Stimulated activated naive B cell treated with anti-CD40 and anti-IgM and Interleukin-4, amounts not matched to agents 10 μg/mL and 1 μg/mL and 100 μg/mL, for 72 hours (primary cell): ENCODE results near the gene BCKDHB.
A peak's percentile ranks its signal among the peaks of the same experiment; 100 is the strongest.

Experiments used
- ATAC-seq, 2 donors: fragments of 150-1000 bp; cut with Tn5 transposase; replicated peaks; 2 replicates each; pipeline ENCODE4 v1.10.0; 2021; ENCODE audit warnings: moderate library complexity in 1 of 2
- DNase-seq: peaks from one replicate; pipeline ENCODE4 v3.0.0; 2021
- H3K27ac Mint-ChIP-seq: one replicate; pipeline ENCODE4 v1.8.0; 2022; ENCODE audit warnings: mild to moderate bottlenecking, mixed read lengths
- H3K27me3 Mint-ChIP-seq, 2 donors: one replicate each; pipeline ENCODE4 v1.8.0; 2022; ENCODE audit warnings: mixed read lengths in 2 of 2
- H3K36me3 Mint-ChIP-seq, 2 donors: one replicate each; pipeline ENCODE4 v1.8.0; 2022; ENCODE audit warnings: mixed read lengths in 2 of 2, mild to moderate bottlenecking in 1 of 2
- H3K4me1 Mint-ChIP-seq, 2 donors: one replicate each; pipeline ENCODE4 v1.8.0; 2022; ENCODE audit warnings: mixed read lengths in 2 of 2, mild to moderate bottlenecking in 1 of 2
- H3K4me3 Mint-ChIP-seq, 2 donors: one replicate each; pipeline ENCODE4 v1.8.0; 2022; ENCODE audit warnings: mild to moderate bottlenecking in 2 of 2, mixed read lengths in 2 of 2, moderate library complexity in 1 of 2
- H3K9me3 Mint-ChIP-seq, 2 donors: one replicate each; pipeline ENCODE4 v1.8.0; 2022; ENCODE audit warnings: mixed read lengths in 2 of 2, mild to moderate bottlenecking in 1 of 2

The BCKDHB gene

GRCh38 chr6:80165819-80166218 is 59.3 kb downstream of the BCKDHB start:
- DNase-seq (no peak), ATAC-seq (no peak)
- no peak overlapping the region for H3K4me3 Mint-ChIP-seq
- H3K4me1 Mint-ChIP-seq = peaks cover 4 to 7% of the 10 kb centered on the region in 2 donors
- peaks cover 5 to 18% of the 10 kb centered on the region in 2 donors for H3K36me3 Mint-ChIP-seq
- H3K27me3 Mint-ChIP-seq = no peaks in the 10 kb centered on the region
- no peak overlapping the region for H3K27ac Mint-ChIP-seq
- H3K9me3 Mint-ChIP-seq = no peaks in the 10 kb centered on the region

GRCh38 chr6:80170433-80170832 is 64.0 kb downstream of the BCKDHB start:
- ATAC-seq (no peak), DNase-seq (no peak)
- H3K27me3 Mint-ChIP-seq = no peaks in the 10 kb centered on the region
- peaks cover 14 to 33% of the 10 kb centered on the region in 2 donors for H3K36me3 Mint-ChIP-seq
- no peak overlapping the region for H3K27ac Mint-ChIP-seq
- no peaks in the 10 kb centered on the region for H3K9me3 Mint-ChIP-seq
- H3K4me1 Mint-ChIP-seq = no peaks in the 10 kb centered on the region
- H3K4me3 Mint-ChIP-seq = no peak overlapping the region

DNA sequence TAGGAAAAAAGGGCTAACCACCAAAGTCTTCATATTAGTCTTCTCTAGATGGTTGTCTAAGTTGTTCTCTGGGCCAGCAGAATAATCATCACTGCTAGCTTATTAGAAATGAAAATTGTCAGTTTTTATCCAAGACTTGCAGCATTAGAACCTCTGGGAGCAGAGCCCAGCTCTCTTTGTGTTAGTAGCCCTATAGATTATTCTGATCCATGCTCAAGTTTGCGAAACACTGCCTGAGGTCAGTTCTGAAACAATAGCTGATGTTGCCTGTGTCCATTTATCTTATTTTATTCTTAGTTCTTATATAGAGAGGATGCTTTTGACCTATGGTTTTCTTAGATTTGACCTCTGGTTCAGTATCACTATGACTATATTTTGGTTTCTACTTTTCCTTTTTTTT is 66.9 kb downstream of the BCKDHB start:
- H3K4me3 Mint-ChIP-seq = no peak overlapping the region
- no peaks in the 10 kb centered on the region for H3K9me3 Mint-ChIP-seq
- no peak for DNase-seq
- no peak for ATAC-seq
- peaks cover 11 to 36% of the 10 kb centered on the region in 2 donors for H3K36me3 Mint-ChIP-seq
- no peaks in the 10 kb centered on the region for H3K27me3 Mint-ChIP-seq
- H3K27ac Mint-ChIP-seq = no peak overlapping the region
- H3K4me1 Mint-ChIP-seq = no peaks in the 10 kb centered on the region

DNA sequence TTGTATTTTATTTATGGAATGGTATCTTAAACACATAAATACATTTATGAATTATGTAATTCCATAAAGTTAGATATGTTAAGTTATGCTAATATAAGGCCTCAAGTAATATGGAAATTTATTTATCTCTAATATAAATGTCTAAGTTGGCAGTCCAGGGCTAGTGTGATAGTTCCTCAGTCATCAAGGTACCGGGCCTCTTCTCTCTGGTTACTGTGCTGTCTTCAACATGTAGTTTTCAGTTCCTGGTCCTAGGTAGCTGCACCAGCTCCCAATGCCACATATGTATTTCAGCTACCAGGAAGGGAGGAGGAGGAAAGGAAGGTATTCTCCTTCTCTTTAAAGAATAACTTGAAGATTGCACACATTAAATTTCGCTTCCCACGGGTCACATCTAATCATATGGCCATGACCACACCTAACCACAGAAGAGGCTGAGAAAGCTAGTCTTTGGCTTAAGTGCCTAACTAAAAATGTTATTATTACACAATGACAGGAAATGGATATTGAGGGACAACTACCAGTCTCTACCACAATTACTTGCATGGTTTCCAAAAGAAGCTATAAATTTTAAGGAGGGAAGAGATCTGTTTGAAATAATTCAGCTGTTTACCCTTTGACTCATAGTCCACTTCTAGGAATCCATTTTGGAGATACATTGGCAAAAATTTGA is 68.6 kb downstream of the BCKDHB start:
- no peak for ATAC-seq
- Mint-ChIP-seq H3K4me1 (no peaks in the 10 kb centered on the region), H3K4me3 (no peak overlapping the region), H3K36me3 (peaks cover 11 to 26% of the 10 kb centered on the region in 2 donors), H3K27me3 (no peaks in the 10 kb centered on the region), H3K27ac (no peak overlapping the region), H3K9me3 (no peaks in the 10 kb centered on the region)
- no peak for DNase-seq

DNA sequence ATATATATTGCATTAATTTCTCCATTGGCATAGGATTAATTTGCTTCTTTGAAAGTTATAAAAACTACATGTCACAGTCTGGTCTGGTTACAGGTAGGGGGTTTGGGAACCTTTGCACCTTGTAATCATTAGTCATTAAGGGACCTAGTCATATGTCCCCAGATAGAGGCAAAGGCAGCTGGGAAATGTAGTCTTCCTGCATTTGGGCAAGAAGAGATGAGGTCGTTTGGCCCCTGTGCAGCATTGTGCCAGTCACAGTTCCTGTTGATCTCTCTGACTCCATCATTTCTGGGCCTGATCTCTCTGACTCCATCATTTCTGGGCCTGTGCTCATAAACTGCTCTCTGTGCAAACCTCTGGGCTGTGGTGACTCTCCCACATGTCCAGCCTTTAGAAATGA is 73.2 kb downstream of the BCKDHB start:
- no peak overlapping the region for H3K4me3 Mint-ChIP-seq
- no peak overlapping the region for H3K27ac Mint-ChIP-seq
- ATAC-seq (peak; percentile 45 to 68), DNase-seq (no peak)
- no peaks in the 10 kb centered on the region for H3K27me3 Mint-ChIP-seq
- peaks cover 7 to 26% of the 10 kb centered on the region in 2 donors for H3K36me3 Mint-ChIP-seq
- H3K4me1 Mint-ChIP-seq = no peaks in the 10 kb centered on the region
- H3K9me3 Mint-ChIP-seq = peaks cover under 1% of the 10 kb centered on the region in 2 donors

DNA sequence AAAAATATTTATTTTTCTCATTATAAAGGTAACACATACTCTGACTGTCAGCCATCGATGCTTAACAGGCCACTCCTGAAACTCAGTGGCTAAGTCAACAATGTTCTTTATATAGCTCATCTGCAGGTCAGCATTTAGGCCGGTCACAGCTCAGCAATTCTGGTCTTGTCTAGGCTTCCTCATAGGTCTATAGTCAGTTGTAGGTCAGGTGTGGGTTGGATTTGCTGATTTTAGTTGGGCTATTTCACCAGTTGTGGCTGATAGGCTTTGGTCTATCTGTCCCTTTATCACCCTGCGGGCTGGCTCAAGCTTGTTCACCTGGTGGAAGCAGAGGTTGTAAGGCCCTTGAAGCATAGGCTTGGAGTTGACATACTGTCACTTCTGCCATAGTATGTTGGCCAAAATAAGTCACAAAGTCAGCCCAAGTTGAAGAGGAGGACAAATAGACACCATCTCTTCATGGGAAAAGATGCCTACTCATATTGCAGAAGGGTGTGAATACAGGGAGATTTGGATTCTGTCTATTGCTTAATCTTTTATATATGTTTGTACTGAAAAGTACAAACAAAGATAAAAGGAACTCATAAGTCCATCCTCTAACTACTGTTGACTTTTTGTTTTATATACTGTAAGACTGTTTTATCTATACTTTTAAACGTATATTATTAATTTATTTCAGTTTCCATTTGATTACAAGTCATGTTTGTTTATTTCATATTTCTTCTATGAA is 75.0 kb downstream of the BCKDHB start:
- Mint-ChIP-seq H3K27ac (no peak overlapping the region), H3K36me3 (peaks cover 13 to 31% of the 10 kb centered on the region in 2 donors), H3K9me3 (peaks cover 9 to 15% of the 10 kb centered on the region in 2 donors), H3K4me3 (no peak overlapping the region), H3K4me1 (no peaks in the 10 kb centered on the region), H3K27me3 (no peaks in the 10 kb centered on the region)
- no peak for DNase-seq
- no peak for ATAC-seq

GRCh38 chr6:80182308-80182707 is 75.8 kb downstream of the BCKDHB start:
- peaks cover 9 to 16% of the 10 kb centered on the region in 2 donors for H3K9me3 Mint-ChIP-seq
- peaks cover 13 to 36% of the 10 kb centered on the region in 2 donors for H3K36me3 Mint-ChIP-seq
- DNase-seq = no peak

DNA sequence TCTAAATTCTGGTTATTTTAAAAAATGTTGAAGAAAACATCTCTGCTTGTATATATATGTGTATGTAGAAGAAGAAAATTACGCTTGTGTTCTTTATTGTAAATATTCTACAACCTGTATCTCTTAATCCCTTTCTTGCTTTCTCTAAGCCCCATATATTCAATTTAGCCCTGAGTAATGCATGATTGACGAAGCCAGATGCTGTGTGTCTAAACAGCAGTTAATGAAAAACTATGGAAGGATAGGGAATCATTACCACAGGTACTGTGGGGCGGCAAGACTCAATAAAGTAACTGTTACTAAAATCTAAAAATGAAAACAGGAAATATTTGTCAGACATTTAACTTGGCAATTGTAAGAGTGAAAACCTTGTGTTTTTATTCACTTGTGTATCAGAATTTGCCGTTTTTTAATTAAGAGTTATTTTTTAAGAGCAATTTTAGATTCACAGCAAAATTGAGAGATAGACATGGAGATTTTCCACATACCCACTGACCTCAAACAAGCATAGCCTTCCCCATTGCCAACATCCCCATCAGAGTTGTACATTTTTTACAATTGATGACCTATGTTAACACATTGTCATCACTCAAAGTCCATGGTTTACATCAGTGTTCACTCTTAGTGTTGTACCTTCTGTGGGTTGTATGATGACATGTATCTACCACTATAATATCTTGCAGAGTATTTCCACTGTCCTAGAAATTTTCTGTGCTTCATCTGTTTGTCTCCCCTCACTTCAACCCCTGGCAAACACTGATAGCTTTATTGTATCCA is 76.7 kb downstream of the BCKDHB start:
- Mint-ChIP-seq H3K27me3 (no peaks in the 10 kb centered on the region), H3K4me1 (no peaks in the 10 kb centered on the region), H3K9me3 (peaks cover 9 to 17% of the 10 kb centered on the region in 2 donors), H3K4me3 (no peak overlapping the region), H3K36me3 (peaks cover 16 to 39% of the 10 kb centered on the region in 2 donors), H3K27ac (no peak overlapping the region)
- no peak for ATAC-seq
- no peak for DNase-seq

More at GRCh38 chr6:80182308-80182707, 75.8 kb downstream of the BCKDHB start:
- Mint-ChIP-seq H3K27ac (no peak overlapping the region), H3K27me3 (no peaks in the 10 kb centered on the region), H3K4me3 (no peak overlapping the region), H3K4me1 (no peaks in the 10 kb centered on the region)
- no peak for ATAC-seq

DNA sequence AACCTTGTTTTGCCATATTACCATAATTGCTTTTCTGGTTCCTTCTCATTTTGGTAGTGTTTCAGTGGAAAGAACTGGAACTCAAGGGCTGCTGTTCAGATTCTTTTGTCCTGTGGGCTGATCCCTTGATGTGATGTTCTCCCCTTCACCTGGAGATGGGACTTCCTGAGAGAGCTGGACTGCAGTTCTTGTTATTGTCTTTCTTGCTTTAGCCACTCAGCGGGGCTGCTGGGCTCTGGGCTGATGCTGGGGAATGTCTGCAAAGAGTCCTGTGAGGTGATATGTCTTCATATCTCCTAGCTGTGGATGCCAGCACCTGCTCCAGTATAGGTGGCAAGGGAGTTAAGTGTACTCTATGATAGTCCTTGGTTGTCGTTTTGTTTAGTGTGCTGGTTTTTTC is 79.0 kb downstream of the BCKDHB start:
- Mint-ChIP-seq H3K27ac (no peak overlapping the region), H3K4me3 (no peak overlapping the region), H3K36me3 (peaks cover 16 to 39% of the 10 kb centered on the region in 2 donors), H3K9me3 (peaks cover 9 to 17% of the 10 kb centered on the region in 2 donors), H3K27me3 (no peaks in the 10 kb centered on the region), H3K4me1 (no peaks in the 10 kb centered on the region)
- no peak for DNase-seq
- no peak for ATAC-seq

DNA sequence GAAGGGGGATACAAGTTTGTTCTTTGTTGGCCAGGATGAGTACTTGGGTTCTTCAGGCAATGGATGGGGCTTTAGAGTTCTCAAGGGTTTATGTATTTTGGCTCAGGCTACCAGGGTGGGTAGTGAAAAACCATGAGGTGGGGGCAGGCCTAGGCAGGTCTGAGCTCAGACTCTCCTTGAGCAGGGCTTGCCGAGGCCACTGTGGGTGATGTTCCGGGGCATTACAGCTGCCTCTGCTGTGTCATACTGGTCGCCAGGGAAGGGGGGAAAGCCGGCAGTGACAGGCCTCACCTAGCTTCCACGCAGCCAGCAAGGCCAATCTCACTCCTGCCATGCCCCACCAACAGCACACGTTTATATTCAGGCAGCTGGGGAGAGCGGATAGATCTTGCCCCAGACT is 79.6 kb downstream of the BCKDHB start:
- Mint-ChIP-seq H3K36me3 (peaks cover 16 to 39% of the 10 kb centered on the region in 2 donors), H3K27ac (no peak overlapping the region), H3K27me3 (no peaks in the 10 kb centered on the region), H3K4me1 (no peaks in the 10 kb centered on the region), H3K4me3 (no peak overlapping the region), H3K9me3 (peaks cover 9 to 17% of the 10 kb centered on the region in 2 donors)
- no peak for DNase-seq
- ATAC-seq = no peak

GRCh38 chr6:80196906-80197305 is 90.4 kb downstream of the BCKDHB start:
- peaks cover 3 to 12% of the 10 kb centered on the region in 2 donors for H3K36me3 Mint-ChIP-seq

GRCh38 chr6:80197474-80197873 is 91.0 kb downstream of the BCKDHB start:
- ATAC-seq (no peak), DNase-seq (no peak)
- Mint-ChIP-seq H3K4me1 (no peaks in the 10 kb centered on the region), H3K36me3 (peaks cover 5 to 12% of the 10 kb centered on the region in 2 donors), H3K9me3 (no peaks in the 10 kb centered on the region), H3K4me3 (no peak overlapping the region), H3K27me3 (no peaks in the 10 kb centered on the region), H3K27ac (no peak overlapping the region)

More at GRCh38 chr6:80196906-80197305, 90.4 kb downstream of the BCKDHB start:
- ATAC-seq (no peak), DNase-seq (no peak)
- H3K4me1 Mint-ChIP-seq = no peaks in the 10 kb centered on the region
- H3K4me3 Mint-ChIP-seq = no peak overlapping the region
- H3K9me3 Mint-ChIP-seq = no peaks in the 10 kb centered on the region
- no peak overlapping the region for H3K27ac Mint-ChIP-seq
- H3K27me3 Mint-ChIP-seq = no peaks in the 10 kb centered on the region

DNA sequence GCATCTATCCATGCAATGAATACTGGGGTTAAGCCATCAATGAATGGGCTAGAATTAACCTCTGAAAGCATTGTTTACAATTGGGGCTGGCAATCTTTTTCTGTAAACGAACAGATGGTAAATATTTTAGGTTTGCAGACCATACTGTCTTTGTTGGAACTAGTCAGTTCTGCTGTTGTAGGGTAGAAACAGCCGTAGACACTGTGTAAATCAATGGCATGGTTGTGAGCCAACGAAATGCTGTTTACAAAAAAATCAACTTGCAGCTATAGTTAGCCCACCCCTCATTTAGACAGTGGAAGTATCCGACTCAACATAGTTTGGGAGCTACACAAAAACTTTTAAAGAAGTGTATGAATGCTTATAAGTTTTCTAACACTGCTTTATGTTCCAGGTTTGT is 91.5 kb downstream of the BCKDHB start:
- ATAC-seq (no peak), DNase-seq (no peak)
- H3K27ac Mint-ChIP-seq = no peak overlapping the region
- no peaks in the 10 kb centered on the region for H3K9me3 Mint-ChIP-seq
- H3K27me3 Mint-ChIP-seq = no peaks in the 10 kb centered on the region
- no peaks in the 10 kb centered on the region for H3K4me1 Mint-ChIP-seq
- no peak overlapping the region for H3K4me3 Mint-ChIP-seq
- peaks cover 5 to 17% of the 10 kb centered on the region in 2 donors for H3K36me3 Mint-ChIP-seq

DNA sequence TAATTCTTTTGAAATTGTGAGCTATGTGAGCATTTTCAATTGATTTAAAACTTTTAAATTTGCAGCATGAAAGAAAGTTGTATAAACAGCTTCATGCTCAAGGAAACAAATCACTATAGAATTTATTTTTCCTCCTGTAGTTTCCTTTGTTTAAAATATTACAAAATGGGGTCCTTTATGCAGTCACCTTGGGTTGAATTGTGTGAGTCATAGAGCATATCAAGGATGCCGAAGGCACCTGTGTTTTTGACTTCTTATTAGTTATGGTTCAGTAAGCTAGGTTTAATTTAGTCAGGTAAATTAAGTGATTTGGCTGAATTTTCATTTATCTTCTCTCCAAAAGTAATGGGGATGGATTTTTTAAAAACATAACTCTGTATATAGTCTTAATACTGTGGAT is 96.8 kb downstream of the BCKDHB start:
- no peaks in the 10 kb centered on the region for H3K4me1 Mint-ChIP-seq
- H3K36me3 Mint-ChIP-seq = peaks cover 16 to 27% of the 10 kb centered on the region in 2 donors
- no peak overlapping the region for H3K27ac Mint-ChIP-seq
- no peak for DNase-seq
- no peak for ATAC-seq
- H3K4me3 Mint-ChIP-seq = no peak overlapping the region
- H3K9me3 Mint-ChIP-seq = no peaks in the 10 kb centered on the region
- H3K27me3 Mint-ChIP-seq = no peaks in the 10 kb centered on the region
